ENCODE results near the gene MSMB.
A peak's percentile ranks its signal among the peaks of the same experiment; 100 is the strongest.

Gene MSMB

GRCh38 chr10:46031648-46032532, 14.2 kb downstream of the MSMB start:
- DNase-seq, result peak in 1 of 2 experiments; percentile 30

GRCh38 chr10:46030091-46030937, 15.8 kb downstream of the MSMB start, which contains the start of gene NCOA4:
TSS of gene NCOA4 (minus strand) at chr10:46030623. CDS start at chr10:46016680, 13,943 bp downstream.
- DNase-seq, result peak; percentile 100

GRCh38 chr10:46029461-46030030, 16.5 kb downstream of the MSMB start:
- peak in 1 of 2 experiments; percentile 48 for DNase-seq

GRCh38 chr10:46028584-46029460, 17.2 kb downstream of the MSMB start:
- peak; percentile 91 to 96 for DNase-seq

- DNase-seq, result no peak
Observed at GRCh38 chr10:46026106-46026505, 20.0 kb downstream of the MSMB start.

- DNase-seq, result no peak
Observed at GRCh38 chr10:46025406-46025805, 20.7 kb downstream of the MSMB start.

- no peak for DNase-seq
Observed at GRCh38 chr10:46024948-46025347, 21.1 kb downstream of the MSMB start.

- DNase-seq, result peak; percentile 92 to 97
Observed at GRCh38 chr10:46022978-46023702, 22.9 kb downstream of the MSMB start.

GRCh38 chr10:46020344-46020657, 25.8 kb downstream of the MSMB start:
- DNase-seq, result no peak

- DNase-seq, result peak; percentile 37 to 41
Observed at GRCh38 chr10:46019569-46020343, 26.3 kb downstream of the MSMB start.

- no peak for DNase-seq
Observed at GRCh38 chr10:46019177-46019528, 26.9 kb downstream of the MSMB start.

- peak; percentile 46 to 57 for DNase-seq
Observed at GRCh38 chr10:46018453-46019176, 27.5 kb downstream of the MSMB start.

GRCh38 chr10:46017733-46018132, 28.3 kb downstream of the MSMB start:
- no peak for DNase-seq

GRCh38 chr10:46016811-46017210, 29.3 kb downstream of the MSMB start:
- no peak for DNase-seq

GRCh38 chr10:46016190-46016589, 29.9 kb downstream of the MSMB start:
- DNase-seq, result no peak

GRCh38 chr10:46014683-46015405, 31.2 kb downstream of the MSMB start:
- DNase-seq, result no peak

GRCh38 chr10:46014206-46014605, 31.9 kb downstream of the MSMB start:
- DNase-seq, result no peak

- DNase-seq, result no peak
Observed at GRCh38 chr10:46012746-46013145, 33.3 kb downstream of the MSMB start.

GRCh38 chr10:46006219-46006618, 39.9 kb downstream of the MSMB start:
- no peak for DNase-seq

- no peak for DNase-seq
Observed at GRCh38 chr10:46005383-46005782, 40.7 kb downstream of the MSMB start.
